ENCODE measurements around the gene ASTN1. TPM values are rescaled to one million over a fixed set of nuclear protein-coding genes. Genes with fewer than 3 reads are reported as not detected.

Gene ASTN1
- total and polyA plus RNA-seq, 5 donors, result 0.11 to 0.28 (median 0.12) TPM

GRCh38 chr1:176849281-176849680 lies 315.2 kb downstream of the ASTN1 start:
- DNase-seq, result no peak
- Histone ChIP-seq H3K4me1 (ENCODE audit: control insufficient read depth, insufficient read depth, low read length) (peaks cover under 1% of the 10 kb centered on the region), H3K9me3 (ENCODE audit: control insufficient read depth, low read length) (no peaks in the 10 kb centered on the region), H3K27ac (ENCODE audit: low read length) (no peak overlapping the region), H3K27me3 (ENCODE audit: control insufficient read depth, insufficient read depth) (no peaks in the 10 kb centered on the region), H3K4me3 (ENCODE audit: low read length) (no peak overlapping the region)
- ATAC-seq, result no peak
- intact Hi-C loops (cut with DNase I), result loop anchor here in 1 of 4 donors (10.0 kb wide), 3 partner anchors 154 to 1694 kb away; no protein-coding TSS in a partner anchor
- 95% methylated on average over 3 of the region's 3 CpGs for WGBS

- peaks cover 2% of the 10 kb centered on the region for H3K4me1 ChIP-seq (ENCODE audit: control insufficient read depth, insufficient read depth, low read length)
- WGBS, result 30% methylated on average over 1 of the region's 1 CpG
- no peak overlapping the region for H3K27ac ChIP-seq (ENCODE audit: low read length)
- ATAC-seq (peak in 1 of 2 donors; percentile 23), DNase-seq (no peak)
- H3K4me3 ChIP-seq (ENCODE audit: low read length), result no peak overlapping the region
- intact Hi-C loops (cut with DNase I), result loop anchor here in 1 of 4 donors (10.0 kb wide), 3 partner anchors 152 to 1692 kb away; no protein-coding TSS in a partner anchor
- H3K9me3 ChIP-seq (ENCODE audit: control insufficient read depth, low read length), result no peaks in the 10 kb centered on the region
- H3K27me3 ChIP-seq (ENCODE audit: control insufficient read depth, insufficient read depth), result no peaks in the 10 kb centered on the region
Measured at GRCh38 chr1:176847052-176847451, 317.5 kb downstream of the ASTN1 start.

- peak in 2 of 3 donors; percentile 25 to 68 for DNase-seq
- H3K4me1 ChIP-seq (ENCODE audit: control insufficient read depth, insufficient read depth, low read length), result peaks cover 2% of the 10 kb centered on the region
- H3K4me3 ChIP-seq (ENCODE audit: low read length), result no peak overlapping the region
- intact Hi-C loops (cut with DNase I), result loop anchor here (2.0 to 10.0 kb wide), 7 partner anchors 149 to 1689 kb away; no protein-coding TSS in a partner anchor
- WGBS, result 17% methylated on average over 4 of the region's 4 CpGs
- H3K27ac ChIP-seq (ENCODE audit: low read length), result no peak overlapping the region
- no peaks in the 10 kb centered on the region for H3K9me3 ChIP-seq (ENCODE audit: control insufficient read depth, low read length)
- no peaks in the 10 kb centered on the region for H3K27me3 ChIP-seq (ENCODE audit: control insufficient read depth, insufficient read depth)
- peak; percentile 57 to 76 for ATAC-seq
Measured at GRCh38 chr1:176843352-176844297, 320.9 kb downstream of the ASTN1 start.

- 54% methylated on average over 2 of the region's 2 CpGs for WGBS
- DNase-seq (no peak), ATAC-seq (no peak)
- no peak overlapping the region for H3K27ac ChIP-seq (ENCODE audit: low read length)
- intact Hi-C loops (cut with DNase I), result loop anchor here (5.0 to 10.0 kb wide), 6 partner anchors 146 to 1686 kb away; no protein-coding TSS in a partner anchor
- H3K4me1 ChIP-seq (ENCODE audit: control insufficient read depth, insufficient read depth, low read length), result peaks cover 2% of the 10 kb centered on the region
- no peak overlapping the region for H3K4me3 ChIP-seq (ENCODE audit: low read length)
- no peaks in the 10 kb centered on the region for H3K27me3 ChIP-seq (ENCODE audit: control insufficient read depth, insufficient read depth)
- no peaks in the 10 kb centered on the region for H3K9me3 ChIP-seq (ENCODE audit: control insufficient read depth, low read length)
Measured at GRCh38 chr1:176841238-176841637, 323.3 kb downstream of the ASTN1 start.

GRCh38 chr1:176839216-176839615 lies 325.3 kb downstream of the ASTN1 start:
- H3K4me3 ChIP-seq (ENCODE audit: low read length), result no peak overlapping the region
- intact Hi-C loops (cut with DNase I), result no loop called here
- H3K27ac ChIP-seq (ENCODE audit: low read length), result no peak overlapping the region
- 92% methylated on average over 4 of the region's 4 CpGs for WGBS
- H3K9me3 ChIP-seq (ENCODE audit: control insufficient read depth, low read length), result no peaks in the 10 kb centered on the region
- H3K4me1 ChIP-seq (ENCODE audit: control insufficient read depth, insufficient read depth, low read length), result peaks cover 2% of the 10 kb centered on the region
- H3K27me3 ChIP-seq (ENCODE audit: control insufficient read depth, insufficient read depth), result no peaks in the 10 kb centered on the region
- ATAC-seq, result no peak
- DNase-seq, result no peak

- no peak overlapping the region for H3K4me3 ChIP-seq (ENCODE audit: low read length)
- no peak overlapping the region for H3K27ac ChIP-seq (ENCODE audit: low read length)
- H3K4me1 ChIP-seq (ENCODE audit: control insufficient read depth, insufficient read depth, low read length), result peaks cover 2% of the 10 kb centered on the region
- DNase-seq (no peak), ATAC-seq (no peak)
- intact Hi-C loops (cut with DNase I), result no loop called here
- WGBS, result 66% methylated on average over 5 of the region's 5 CpGs
- H3K9me3 ChIP-seq (ENCODE audit: control insufficient read depth, low read length), result no peaks in the 10 kb centered on the region
- no peaks in the 10 kb centered on the region for H3K27me3 ChIP-seq (ENCODE audit: control insufficient read depth, insufficient read depth)
Measured at GRCh38 chr1:176838276-176838995, 326.1 kb downstream of the ASTN1 start.

GRCh38 chr1:176837708-176838107 lies 326.8 kb downstream of the ASTN1 start:
- H3K4me3 ChIP-seq (ENCODE audit: low read length), result no peak overlapping the region
- no peaks in the 10 kb centered on the region for H3K9me3 ChIP-seq (ENCODE audit: control insufficient read depth, low read length)
- ATAC-seq (no peak), DNase-seq (no peak)
- peaks cover 2% of the 10 kb centered on the region for H3K4me1 ChIP-seq (ENCODE audit: control insufficient read depth, insufficient read depth, low read length)
- H3K27me3 ChIP-seq (ENCODE audit: control insufficient read depth, insufficient read depth), result no peaks in the 10 kb centered on the region
- intact Hi-C loops (cut with DNase I), result no loop called here
- no peak overlapping the region for H3K27ac ChIP-seq (ENCODE audit: low read length)
- WGBS, result 58% methylated on average over 2 of the region's 2 CpGs

- intact Hi-C loops (cut with DNase I), result no loop called here
- Histone ChIP-seq H3K27ac (ENCODE audit: low read length) (no peak overlapping the region), H3K27me3 (ENCODE audit: control insufficient read depth, insufficient read depth) (no peaks in the 10 kb centered on the region), H3K4me1 (ENCODE audit: control insufficient read depth, insufficient read depth, low read length) (no peaks in the 10 kb centered on the region), H3K4me3 (ENCODE audit: low read length) (no peak overlapping the region), H3K9me3 (ENCODE audit: control insufficient read depth, low read length) (no peaks in the 10 kb centered on the region)
- ATAC-seq (no peak), DNase-seq (no peak)
- 57% methylated on average over 2 of the region's 2 CpGs for WGBS
Measured at GRCh38 chr1:176831150-176831549, 333.4 kb downstream of the ASTN1 start.

GRCh38 chr1:176829261-176829660 lies 335.3 kb downstream of the ASTN1 start:
- H3K4me3 ChIP-seq (ENCODE audit: low read length), result no peak overlapping the region
- no peak overlapping the region for H3K27ac ChIP-seq (ENCODE audit: low read length)
- ATAC-seq (no peak), DNase-seq (no peak)
- WGBS, result 53% methylated on average over 8 of the region's 8 CpGs
- H3K4me1 ChIP-seq (ENCODE audit: control insufficient read depth, insufficient read depth, low read length), result no peaks in the 10 kb centered on the region
- intact Hi-C loops (cut with DNase I), result no loop called here
- H3K9me3 ChIP-seq (ENCODE audit: control insufficient read depth, low read length), result no peaks in the 10 kb centered on the region
- H3K27me3 ChIP-seq (ENCODE audit: control insufficient read depth, insufficient read depth), result no peaks in the 10 kb centered on the region

- no peak for DNase-seq
- no peak for ATAC-seq
- no peaks in the 10 kb centered on the region for H3K9me3 ChIP-seq (ENCODE audit: control insufficient read depth, low read length)
- H3K4me1 ChIP-seq (ENCODE audit: control insufficient read depth, insufficient read depth, low read length), result no peaks in the 10 kb centered on the region
- WGBS, result 38% methylated on average over 1 of the region's 1 CpG
- no peak overlapping the region for H3K4me3 ChIP-seq (ENCODE audit: low read length)
- intact Hi-C loops (cut with DNase I), result no loop called here
- no peak overlapping the region for H3K27ac ChIP-seq (ENCODE audit: low read length)
- H3K27me3 ChIP-seq (ENCODE audit: control insufficient read depth, insufficient read depth), result no peaks in the 10 kb centered on the region
Measured at GRCh38 chr1:176826265-176826664, 338.2 kb downstream of the ASTN1 start.
